Fibroblast of skin of left biceps (primary cell): Measurements from ENCODE around the gene SLC34A1.
"Not testable (repeated sequence)": the region's sequence is repeated elsewhere in the genome, so short reads cannot be mapped to it uniquely, and the experiment has no call there.

ENCODE experiments used
- DNase-seq, 2 experiments: peaks; one replicate each; pipeline ENCODE4 v3.0.0-alpha.2; 2013; ENCODE audit warnings: low read depth in 2 of 2

Gene SLC34A1

DNA sequence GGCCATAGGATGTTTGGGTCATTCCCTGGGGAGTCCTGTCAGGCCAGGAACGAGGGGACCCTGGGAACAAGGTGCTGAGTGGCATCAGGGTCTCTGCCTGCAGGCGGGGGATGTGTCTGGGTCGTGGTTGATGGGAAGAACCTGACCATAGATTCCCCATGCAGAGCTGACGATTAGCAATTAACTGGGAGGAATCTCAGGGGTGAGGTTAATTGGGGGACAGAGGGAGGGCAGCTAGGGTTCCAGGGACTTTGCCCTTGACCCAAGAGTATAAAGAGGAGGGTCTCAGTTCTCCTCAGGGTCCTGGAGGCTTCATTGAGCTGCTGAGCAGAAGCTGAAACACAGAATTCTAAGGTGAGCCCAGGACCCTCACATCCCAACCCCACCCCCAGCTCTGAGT, at the start of gene SLC34A1:
Gene SLC34A1, plus strand, starts transcription at position 301 of the 400 bp plus-strand sequence. CDS start 1,308 bp downstream, outside the sequence.
- no peak for DNase-seq

DNA sequence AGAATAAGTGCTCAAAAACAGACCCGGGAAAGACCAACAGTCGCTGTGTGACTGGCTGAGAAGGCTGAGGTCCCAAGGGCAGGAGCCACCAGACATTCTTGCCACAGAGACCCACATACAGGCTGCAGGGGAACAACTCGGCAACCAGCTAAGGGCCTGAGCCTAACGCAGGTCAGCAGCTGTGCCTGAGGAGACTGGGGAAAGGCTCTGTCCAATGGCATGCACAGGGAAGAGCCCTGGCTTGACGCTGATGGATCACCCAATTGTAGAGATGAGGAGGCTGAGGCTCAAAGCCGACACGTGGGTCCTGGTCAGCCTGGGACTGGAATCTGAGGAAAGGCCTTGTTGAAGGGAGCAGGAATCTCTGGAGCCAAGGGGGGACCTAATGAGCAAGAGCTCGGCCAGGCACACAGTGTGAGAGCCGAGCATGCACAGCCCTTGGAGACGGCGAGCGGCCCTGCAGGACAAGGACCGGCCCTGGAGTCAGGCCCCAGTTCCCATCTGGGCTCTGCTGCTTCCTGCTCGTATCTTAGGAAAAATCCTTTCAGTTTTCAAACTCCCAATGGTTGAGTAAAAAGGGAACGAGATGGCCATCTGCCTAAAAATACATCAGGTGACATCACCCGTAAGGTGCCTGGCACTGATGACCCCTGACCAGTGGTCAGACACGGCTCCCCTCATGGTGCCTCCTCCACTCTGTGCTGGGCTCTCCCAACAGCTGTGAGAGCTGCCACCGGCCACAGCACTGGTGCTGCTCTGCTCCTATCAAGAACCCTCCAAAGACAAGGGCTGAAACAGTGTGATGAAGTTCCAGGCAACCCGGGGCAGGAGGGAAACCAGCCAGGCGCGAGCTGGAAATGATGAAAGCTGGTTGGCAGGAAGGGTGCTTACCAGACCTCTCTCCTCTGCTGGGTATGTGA, 49.2 kb upstream of the SLC34A1 start:
- no peak for DNase-seq

- DNase-seq = no peak
Measured at GRCh38 chr5:177335701-177336065, 48.6 kb upstream of the SLC34A1 start.

- DNase-seq = no peak
Measured at GRCh38 chr5:177336112-177336511, 48.1 kb upstream of the SLC34A1 start.

DNA sequence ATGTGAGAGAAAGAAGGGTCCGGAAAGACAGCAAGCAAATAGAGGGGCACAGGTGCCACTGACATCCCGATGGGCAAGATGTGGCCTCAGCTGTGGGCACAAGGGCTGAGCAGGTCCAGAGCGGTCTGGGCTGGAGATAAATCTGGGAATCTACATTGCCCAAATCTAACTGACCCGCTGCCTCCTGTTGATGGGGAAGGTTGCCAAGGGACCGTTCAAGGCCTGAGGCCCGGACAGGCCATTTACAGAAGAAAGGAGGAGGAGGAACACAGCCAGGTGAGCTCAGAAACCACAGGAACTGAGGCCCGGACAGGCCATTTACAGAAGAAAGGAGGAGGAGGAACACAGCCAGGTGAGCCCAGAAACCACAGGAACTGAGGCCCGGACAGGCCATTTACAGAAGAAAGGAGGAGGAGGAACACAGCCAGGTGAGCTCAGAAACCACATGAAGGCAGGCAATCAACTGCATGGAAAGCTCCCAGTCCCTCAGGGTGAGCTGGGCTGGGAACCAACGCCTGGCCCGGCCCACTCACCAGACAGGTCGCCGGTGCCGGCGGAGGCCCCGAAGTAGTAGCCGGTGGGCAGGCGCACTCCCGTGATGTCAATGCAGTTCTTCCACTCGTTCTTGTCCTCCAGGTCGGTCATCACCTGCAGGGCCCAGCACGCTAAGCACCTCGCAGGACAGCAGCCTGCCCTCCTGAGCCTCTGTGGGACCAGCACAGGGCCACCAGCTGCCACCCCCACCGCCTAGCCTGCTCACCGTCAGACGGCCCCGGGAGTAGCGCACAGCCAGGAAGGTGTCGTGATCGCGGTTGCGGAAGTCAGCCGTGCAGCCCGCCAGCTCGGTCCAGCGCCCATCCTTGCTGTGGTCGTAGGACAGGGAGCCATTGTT, 47.4 kb upstream of the SLC34A1 start:
- no peak for DNase-seq

- DNase-seq = no peak
Measured at GRCh38 chr5:177338251-177339106, 45.8 kb upstream of the SLC34A1 start.

- DNase-seq = no peak
Measured at GRCh38 chr5:177339107-177339638, 45.1 kb upstream of the SLC34A1 start.

DNA sequence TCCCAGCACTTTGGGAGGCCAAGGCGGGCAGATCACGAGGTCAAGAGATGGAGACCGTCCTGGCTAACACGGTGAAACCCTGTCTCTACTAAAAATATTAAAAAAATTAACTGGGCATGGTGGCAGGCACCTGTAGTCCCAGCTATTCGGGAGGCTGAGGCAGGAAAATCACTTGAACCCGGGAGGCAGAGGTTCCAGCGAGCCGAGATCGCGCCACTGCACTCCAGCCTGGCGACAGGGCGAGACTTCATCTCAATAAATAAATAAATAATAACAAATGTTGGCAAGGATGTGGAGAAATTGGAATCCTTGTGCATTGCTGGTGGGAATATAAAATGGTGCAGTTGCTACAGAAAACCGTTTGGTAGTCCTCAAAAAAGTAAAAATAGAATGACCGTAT, 41.2 kb upstream of the SLC34A1 start:
- not testable (repeated sequence) for DNase-seq

GRCh38 chr5:177343777-177344176, 40.5 kb upstream of the SLC34A1 start:
- no peak for DNase-seq

- DNase-seq = no peak
Measured at GRCh38 chr5:177344891-177345290, 39.3 kb upstream of the SLC34A1 start.

DNA sequence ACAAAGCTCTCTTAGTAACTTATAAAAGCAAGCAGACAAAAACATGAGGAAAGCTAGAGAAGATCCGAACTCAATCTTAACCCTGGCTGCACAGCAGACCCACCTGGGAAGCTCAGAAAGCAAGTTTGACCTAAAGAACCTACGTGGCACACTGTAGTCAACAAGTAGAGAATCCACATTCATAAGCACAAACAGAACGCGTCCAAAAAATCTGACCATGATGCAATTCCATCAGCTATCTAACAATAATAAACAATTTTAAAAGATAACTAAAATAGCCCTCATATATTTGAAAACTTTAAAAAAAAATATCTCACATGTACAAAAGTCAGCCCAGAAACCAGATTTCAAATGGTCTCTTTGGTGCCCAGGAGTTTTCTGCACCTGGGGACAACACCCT, 37.4 kb upstream of the SLC34A1 start:
- no peak for DNase-seq

GRCh38 chr5:177347699-177348098, 36.5 kb upstream of the SLC34A1 start:
- no peak for DNase-seq

DNA sequence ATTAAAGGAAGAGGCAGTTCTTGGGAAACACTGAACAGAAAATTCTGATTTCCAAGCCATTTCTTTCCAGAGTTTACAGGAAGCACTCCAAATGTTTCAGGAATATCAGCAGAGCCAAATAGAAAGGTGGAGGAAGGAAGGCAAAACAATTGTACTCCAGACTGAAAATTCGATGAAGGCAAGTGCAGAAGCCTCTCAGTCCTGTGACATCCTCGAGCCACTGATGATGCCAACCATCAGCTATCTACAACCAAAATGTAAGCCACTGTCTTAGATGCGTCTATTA, 34.9 kb upstream of the SLC34A1 start:
- DNase-seq = no peak

DNA sequence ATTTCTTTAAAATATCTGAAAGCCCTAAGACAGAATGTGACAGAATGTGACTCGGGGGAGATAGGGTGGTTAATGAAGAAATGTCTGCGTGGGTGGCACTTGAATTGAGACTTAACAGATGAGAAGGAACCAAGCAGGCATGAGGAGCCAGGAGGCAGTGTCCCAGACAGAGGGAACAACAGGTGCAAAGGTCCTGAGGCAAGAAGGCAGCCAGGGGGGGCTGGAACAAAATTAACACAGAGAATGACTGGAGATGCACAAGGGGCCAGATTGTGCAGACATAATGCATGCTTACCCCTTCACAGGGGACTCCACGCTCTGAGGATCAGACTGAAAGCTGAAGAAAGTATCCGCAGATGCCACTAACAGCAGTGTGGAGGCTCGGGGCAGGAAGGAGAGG, 34.5 kb upstream of the SLC34A1 start:
- DNase-seq = no peak

DNA sequence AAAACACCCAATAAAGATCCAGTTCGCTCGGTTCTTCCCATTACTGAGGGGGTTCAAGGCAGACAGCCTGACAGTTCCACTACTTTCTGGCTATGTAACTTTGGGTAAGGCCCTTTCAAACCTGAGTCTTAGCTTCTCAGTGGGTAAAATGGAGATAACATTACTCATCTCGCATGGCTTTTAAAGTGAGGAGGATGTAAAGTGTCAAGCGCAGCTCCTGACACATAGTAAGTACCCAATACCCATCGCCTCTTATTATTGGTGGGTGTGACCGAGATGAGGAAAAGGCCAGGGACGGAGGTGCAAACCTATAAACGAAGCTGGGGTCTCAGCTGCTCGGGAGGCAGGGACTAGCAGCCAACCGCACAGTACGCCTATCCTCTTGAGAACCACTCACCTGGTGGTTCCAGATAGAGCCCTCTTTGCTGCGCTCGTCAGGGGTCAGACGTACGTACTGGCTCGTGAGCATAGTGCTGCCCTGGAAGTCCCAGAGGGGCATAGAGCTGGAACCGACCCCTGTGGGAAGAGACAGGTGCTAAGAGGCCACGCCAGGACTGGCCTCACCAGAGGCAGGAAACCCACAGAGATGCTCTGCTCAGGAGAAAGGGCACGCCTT, 33.4 kb upstream of the SLC34A1 start:
- DNase-seq = no peak

DNA sequence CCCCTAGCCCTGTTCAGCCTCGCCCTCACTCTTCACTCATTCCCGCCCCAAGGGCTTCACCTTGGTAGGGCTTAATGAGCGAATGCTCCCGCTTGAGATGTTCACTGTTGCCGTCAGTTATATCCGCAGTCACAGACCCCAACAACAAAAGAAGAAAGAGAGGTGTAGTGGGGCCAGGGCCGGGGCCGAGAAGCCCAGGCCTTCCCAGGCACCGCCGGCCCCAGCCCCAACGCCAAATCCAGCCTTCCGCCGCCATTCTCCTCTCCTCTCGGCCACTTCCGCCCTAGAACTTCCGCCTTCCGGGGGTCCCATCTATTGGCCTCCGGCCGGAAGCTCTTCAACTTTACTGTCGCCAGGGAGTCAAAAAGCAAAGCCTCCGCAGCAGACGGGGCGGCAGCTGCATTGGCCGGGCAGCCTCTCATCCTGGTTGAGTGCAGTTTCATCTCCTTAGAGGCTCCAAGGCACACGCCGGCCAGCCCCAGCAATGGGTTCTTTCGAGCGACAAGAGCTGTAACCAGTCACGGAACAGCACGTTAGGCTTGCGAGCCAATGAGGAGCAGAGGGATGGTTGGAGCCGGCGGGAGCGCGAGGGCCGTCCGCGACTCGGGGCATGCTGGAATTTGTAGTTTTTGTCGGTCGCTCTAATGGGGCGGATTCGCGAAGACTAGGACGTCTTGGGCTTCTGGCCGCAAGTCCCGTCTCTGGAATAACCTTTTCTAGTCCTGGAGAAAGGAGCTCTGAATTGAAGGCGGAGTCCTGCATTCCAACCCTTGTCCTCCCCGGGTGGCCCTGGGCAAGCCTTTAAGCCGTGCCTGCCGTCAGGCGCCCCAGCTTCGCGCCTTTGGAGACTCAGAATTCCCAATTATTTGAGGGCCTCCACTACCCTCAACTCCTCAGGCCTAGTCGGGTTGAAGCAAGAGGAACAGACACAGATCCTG, 32.6 kb upstream of the SLC34A1 start, which contains the start of gene LMAN2:
Gene LMAN2, minus strand, starts transcription at position 277 of the 938 bp plus-strand sequence. Its CDS starts 21 bp downstream, at position 256.
- DNase-seq = peak; percentile 92 to 93

DNA sequence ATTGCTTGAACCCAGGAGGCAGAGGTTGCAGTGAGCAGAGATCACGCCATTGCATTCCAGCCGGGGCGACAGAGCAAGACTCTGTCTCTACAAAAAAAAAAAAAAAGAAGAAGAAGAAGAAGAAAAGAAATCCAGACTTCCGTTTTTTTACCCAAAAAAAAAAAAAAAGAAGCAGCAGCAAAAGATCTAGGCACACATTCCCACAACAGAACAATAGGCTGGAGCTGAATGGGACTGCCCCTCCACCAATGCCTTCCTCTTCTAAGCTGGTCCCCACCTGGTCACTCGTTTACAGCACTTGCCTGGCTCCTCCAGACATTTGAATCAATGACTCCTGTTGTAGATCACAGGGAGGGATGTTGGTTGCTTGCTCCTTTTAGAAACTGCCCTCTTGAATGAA, 31.1 kb upstream of the SLC34A1 start:
- DNase-seq = no peak

- DNase-seq = no peak
Measured at GRCh38 chr5:177354256-177354655, 30.0 kb upstream of the SLC34A1 start.

DNA sequence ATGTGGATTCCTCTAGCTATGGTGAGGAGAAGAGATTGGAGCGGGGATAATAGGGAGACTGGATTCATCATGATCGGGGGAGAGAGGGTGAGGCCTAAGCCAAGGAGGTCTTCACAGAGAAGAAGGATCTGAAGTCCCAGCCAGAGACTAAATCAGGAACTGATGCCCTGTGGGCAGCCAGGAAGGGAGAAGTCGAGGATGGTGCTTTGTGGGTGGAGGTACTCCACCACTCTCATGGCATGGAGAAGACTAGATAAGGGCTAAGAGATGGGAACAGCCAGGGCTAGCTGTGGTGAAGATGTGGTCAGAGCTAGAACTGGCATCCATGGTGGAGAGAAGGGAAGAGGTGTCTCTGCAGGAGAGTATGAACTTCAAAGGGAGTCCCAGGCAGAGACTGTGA, 29.5 kb upstream of the SLC34A1 start:
- DNase-seq = no peak
